HepG2 (cell line): ENCODE measurements around the gene GYPC. TPM values are rescaled to one million over a fixed set of nuclear protein-coding genes. Genes with fewer than 3 reads are reported as not detected.

Source experiments
- ATAC-seq: fragments of 200-7000 bp; cut with Tn5 transposase; 3 replicates; pipeline ENCODE4 v1.9.1; 2020; ENCODE audit warnings: mild to moderate bottlenecking, moderate library complexity
- BruUV-seq: library from RNA; stranded (reverse); fragments of 400-500 nt; replicated peaks from 2 replicates; lab custom pipeline; 2021; lab: Mats Ljungman, UMichigan
- CTCF ChIA-PET: fragments of 300-600 bp; formaldehyde crosslinking; extraction: SDS; loops from one replicate; lab custom pipeline; 2021; ENCODE audit warnings: low total read pairs, inconsistent platforms, low intra/inter-chr PET ratio; lab: Yijun Ruan, JAX
- POLR2A ChIA-PET: fragments of 350-600 bp; sonication (Branson Sonifier 250); formaldehyde crosslinking; loops from one replicate; lab custom pipeline; 2020; ENCODE audit warnings: antibody characterized with exemption, inconsistent platforms; lab: Yijun Ruan, JAX
- DNase-seq: peaks from one replicate; pipeline ENCODE4 v3.0.0-alpha.2; 2015; ENCODE audit warnings: low spot score
- FAIRE-seq: peaks from 3 replicates; lab custom pipeline; 2011; peaks lifted over from hg19 to GRCh38; lab: Jason Lieb, UNC
- H2AFZ ChIP-seq: one replicate; pipeline ENCODE4 v1.6.1; 2011; ENCODE audit warnings: low read length, inconsistent platforms
- H3K27ac ChIP-seq: fragments of 300-600 bp; 3 replicates; pipeline ENCODE4 v1.8.0; 2011; ENCODE audit warnings: mixed run types, mild to moderate bottlenecking, mixed read lengths, low read length, inconsistent platforms; ENCODE audit not compliant: insufficient read depth; ENCODE audit errors: extremely low read length
- H3K27me3 ChIP-seq, 2 experiments: fragments of 200-600 bp in 1 of 2; 2 replicates in 1 of 2; 3 replicates in 1 of 2; pipeline versions ENCODE4 v1.6.0 to v1.8.0; 2011; ENCODE audit warnings: low read length in 2 of 2, mild to moderate bottlenecking in 2 of 2, moderate library complexity in 2 of 2, inconsistent platforms in 1 of 2; ENCODE audit not compliant: insufficient read depth in 2 of 2, control insufficient read depth in 1 of 2
- H3K36me3 ChIP-seq, 2 experiments: fragments of 200-600 bp in 1 of 2; replicated peaks in 1 of 2; 2 replicates in 1 of 2; 3 replicates in 1 of 2; pipeline versions ENCODE4 v1.5.1 to v1.8.0; 2011; ENCODE audit warnings: low read length in 2 of 2, inconsistent platforms in 1 of 2; ENCODE audit not compliant: insufficient read depth in 2 of 2, control insufficient read depth in 1 of 2
- H3K4me1 ChIP-seq: 2 replicates; pipeline ENCODE4 v1.5.1; 2012; ENCODE audit warnings: low read length, inconsistent platforms; ENCODE audit not compliant: insufficient read depth
- H3K4me2 ChIP-seq: 2 replicates; pipeline ENCODE4 v1.6.0; 2011; ENCODE audit warnings: low read depth, low read length, inconsistent platforms
- H3K4me3 ChIP-seq, 3 experiments: fragments of 200-600 bp in 1 of 3; sonication (generic), shearing (Covaris generic) in 1 of 3; replicated peaks in 1 of 3; 2 replicates each; pipeline ENCODE4 v1.5.1; 2011 to 2016; ENCODE audit warnings: low read length in 3 of 3, inconsistent platforms in 2 of 3, low read depth in 2 of 3, mild to moderate bottlenecking in 2 of 3, control low read depth in 1 of 3, mixed read lengths in 1 of 3; ENCODE audit not compliant: insufficient read depth in 1 of 3
- H3K79me2 ChIP-seq: one replicate; pipeline ENCODE4 v1.6.1; 2011; ENCODE audit warnings: low read length, inconsistent platforms; ENCODE audit not compliant: insufficient read depth
- H3K9ac ChIP-seq: 2 replicates; pipeline ENCODE4 v1.6.0; 2011; ENCODE audit warnings: mild to moderate bottlenecking, low read depth, low read length, inconsistent platforms; ENCODE audit not compliant: insufficient read depth
- H3K9me3 ChIP-seq: 2 replicates; pipeline ENCODE4 v1.5.1; 2012; ENCODE audit warnings: mild to moderate bottlenecking, low read length
- H4K20me1 ChIP-seq: 2 replicates; pipeline ENCODE4 v1.6.0; 2011; ENCODE audit warnings: inconsistent platforms, mild to moderate bottlenecking, low read length, moderate library complexity; ENCODE audit not compliant: insufficient read depth
- HNRNPUL1 ChIP-seq: fragments of 200-400 bp; formaldehyde crosslinking; IDR thresholded peaks from 2 replicates; pipeline ENCODE4 v1.6.1; 2017; ENCODE audit warnings: low read depth, mild to moderate bottlenecking, low read length, moderate library complexity
- HOXA7 ChIP-seq: sonication (generic); formaldehyde crosslinking; IDR thresholded peaks from 2 replicates; pipeline ENCODE4 v1.8.1; 2022; ENCODE audit warnings: mild to moderate bottlenecking, missing genetic modification reagents, moderate library complexity
- KDM2A ChIP-seq: sonication (generic); formaldehyde crosslinking; IDR thresholded peaks from 2 replicates; pipeline ENCODE4 v1.4.0; 2020; ENCODE audit warnings: low read depth, missing genetic modification reagents, borderline replicate concordance
- MZF1 ChIP-seq: sonication (generic); formaldehyde crosslinking; IDR thresholded peaks from 2 replicates; pipeline ENCODE4 v1.8.1; 2023; ENCODE audit warnings: mild to moderate bottlenecking, missing genetic modification reagents, borderline replicate concordance
- PHB2 ChIP-seq: fragments of 450-650 bp; IDR thresholded peaks from 2 replicates; pipeline ENCODE4 v1.6.1; 2018; ENCODE audit not compliant: partially characterized antibody
- RFX5 ChIP-seq: IDR thresholded peaks from 2 replicates; pipeline ENCODE4 v1.6.1; 2011; ENCODE audit warnings: low read depth, low read length, improper control_type of control experiment
- SP1 ChIP-seq, 2 experiments: fragments of 450-650 bp in 1 of 2; sonication (generic) in 1 of 2; formaldehyde crosslinking in 1 of 2; IDR thresholded peaks; 2 replicates each; pipeline versions ENCODE4 v1.4.0 to v1.6.1; 2016 to 2020; ENCODE audit warnings: missing genetic modification reagents in 1 of 2
- SRSF1 ChIP-seq: fragments of 200-400 bp; formaldehyde crosslinking; optimal IDR thresholded peaks from 2 replicates; pipeline ENCODE3; 2017; ENCODE audit warnings: mild to moderate bottlenecking, low read depth, low read length, moderate library complexity
- ZNF451 ChIP-seq: sonication (generic); formaldehyde crosslinking; IDR thresholded peaks from 2 replicates; pipeline ENCODE4 v1.5.0; 2020; ENCODE audit warnings: mild to moderate bottlenecking, missing genetic modification reagents
- ZNF883 ChIP-seq: sonication (generic); formaldehyde crosslinking; IDR thresholded peaks from 2 replicates; pipeline ENCODE4 v1.5.1; 2020; ENCODE audit warnings: mild to moderate bottlenecking, missing genetic modification reagents; ENCODE audit errors: not compliant biosample characterization
- ZSCAN22 ChIP-seq: sonication (generic); formaldehyde crosslinking; IDR thresholded peaks from 2 replicates; pipeline ENCODE4 v1.4.0; 2020; ENCODE audit warnings: mild to moderate bottlenecking, missing genetic modification reagents
- WGBS: methylation state at CpG from one replicate; pipeline ENCODE4 v1.1.6; 2017; ENCODE audit warnings: low lambda C conversion rate; 5-methylcytosine and 5-hydroxymethylcytosine counted together
- in situ Hi-C: cut with HindIII; loops from 2 replicates; pipeline ENCODE4 v1.10.0; 2017; ENCODE audit warnings: low pct_unique_long_range_greater_than_20kb; ENCODE audit not compliant: extremely low pct_ligation_motif_present
- intact Hi-C: fragments of 100-400 bp; cut with micrococcal nuclease; formaldehyde crosslinking; loops from one replicate; pipeline ENCODE4 v1.10.0; 2022; ENCODE audit not compliant: unreplicated experiment
- polyA plus RNA-seq, 8 experiments: library from polyadenylated mRNA; depleted of rRNA in 3 of 8; stranded (reverse) in 7 of 8; unstranded in 1 of 8; fragments of >200 nt; fragmentation: Illumina TruSeq in 4 of 8; extraction: Trizol in 4 of 8; gene quantifications; 2 replicates each; pipeline versions ENCODE4 v1.2.1 to v1.2.3, GENCODE V29; 2011 to 2016; ENCODE audit warnings: low read depth in 4 of 8, missing spikeins in 1 of 8, mixed read lengths in 1 of 8; ENCODE audit not compliant: insufficient read depth in 1 of 8
- total RNA-seq, 5 experiments: library from RNA; depleted of rRNA; stranded (reverse); fragments of >200 nt; fragmentation: Illumina TruSeq; extraction: Trizol; gene quantifications; 2 replicates each; pipeline ENCODE4 v1.2.3, GENCODE V29; 2016; ENCODE audit warnings: low read depth in 1 of 5
- TF ChIP-seq, protein P1 (sequence below): sonication (generic); formaldehyde crosslinking; conservative IDR thresholded peaks from 2 replicates; pipeline ENCODE4 v1.8.0; 2022; ENCODE audit warnings: mild to moderate bottlenecking, moderate library complexity, missing genetic modification reagents
- TF ChIP-seq, protein P2 (sequence below): sonication (generic); formaldehyde crosslinking; IDR thresholded peaks from 2 replicates; pipeline ENCODE4 v1.8.1; 2023; ENCODE audit warnings: mild to moderate bottlenecking, inconsistent platforms, moderate library complexity, missing genetic modification reagents, borderline replicate concordance
- TF ChIP-seq, protein P3 (sequence below), 2 experiments: sonication (generic) in 1 of 2; formaldehyde crosslinking in 1 of 2; IDR thresholded peaks; 2 replicates each; pipeline versions ENCODE4 v1.6.1 to v1.9.0; 2014 to 2022; ENCODE audit warnings: antibody characterized with exemption in 1 of 2, borderline replicate concordance in 1 of 2, inconsistent platforms in 1 of 2, low read depth in 1 of 2, missing genetic modification reagents in 1 of 2

The GYPC gene
- total and polyA plus RNA-seq, 2 of the 13 experiments (the other 11 are each of a cell fraction or from before 2014, with no cell fraction given) = not detected

DNA sequence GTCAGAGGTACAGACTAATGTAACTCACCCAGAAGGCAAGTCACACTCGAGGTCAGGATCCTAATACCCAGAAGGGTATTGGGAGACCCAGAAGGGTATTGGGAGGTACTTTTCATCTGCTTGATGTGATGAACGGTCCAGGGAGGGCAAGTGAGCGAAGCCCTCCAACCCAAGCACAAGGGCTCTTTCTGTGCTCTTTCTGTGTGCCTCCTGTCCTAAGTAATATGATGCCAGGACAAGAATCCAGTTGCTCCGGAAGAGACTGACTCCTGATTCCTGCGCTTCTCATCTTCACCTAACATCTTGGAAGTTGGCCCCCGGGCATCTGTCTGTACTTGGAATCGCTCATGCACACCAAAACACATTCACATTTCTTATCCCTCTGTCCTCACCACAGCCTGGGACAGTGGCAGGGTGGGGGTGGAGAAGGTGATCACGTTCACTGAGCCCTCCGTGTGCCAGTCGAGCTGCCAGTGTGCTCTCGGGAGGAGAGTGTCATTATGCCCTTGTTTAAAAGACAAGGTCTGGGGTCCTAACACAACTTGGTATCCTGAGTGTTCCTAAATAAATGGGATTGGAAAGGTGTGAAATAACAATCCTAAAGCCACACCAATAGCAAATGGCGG, 17.1 kb downstream of the GYPC start:
- ChIA-PET POLR2A (no interaction called here), CTCF (no interaction called here)
- Histone ChIP-seq H2AFZ (no peak overlapping the region), H3K9me3 (peaks cover 22% of the 10 kb centered on the region), H3K4me1 (no peaks in the 10 kb centered on the region), H3K9ac (no peak overlapping the region), H3K79me2 (no peaks in the 10 kb centered on the region), H4K20me1 (no peaks in the 10 kb centered on the region), H3K4me3 (no peak overlapping the region), H3K27me3 (peaks cover 5 to 29% of the 10 kb centered on the region in 2 experiments; a peak in 4 of 5 replicates), H3K27ac (no peak overlapping the region), H3K4me2 (no peak overlapping the region), H3K36me3 (no peaks in the 10 kb centered on the region)
- WGBS = 10% methylated on average over 12 of the region's 12 CpGs
- ATAC-seq (no peak), DNase-seq (no peak), FAIRE-seq (no peak)
- in situ Hi-C loops (no loop called here), intact Hi-C loops (no loop called here)
- no TSS peak for BruUV-seq
- TF ChIP-seq KDM2A (no peak), MZF1 (no peak), ZNF883 (CRISPR knock-in tag) (no peak), ZNF451 (CRISPR knock-in tag) (no peak), HNRNPUL1 (no peak), RFX5 (no peak), HOXA7 (no peak), SRSF1 (no peak), PHB2 (no peak), ZSCAN22 (CRISPR knock-in tag) (no peak), SP1 (IDR thresholded peaks at IDR 0.05) (no peak), SP1 (CRISPR knock-in tag; IDR thresholded peaks at IDR 0.05) (no peak)
- TF ChIP-seq, protein P1, sequence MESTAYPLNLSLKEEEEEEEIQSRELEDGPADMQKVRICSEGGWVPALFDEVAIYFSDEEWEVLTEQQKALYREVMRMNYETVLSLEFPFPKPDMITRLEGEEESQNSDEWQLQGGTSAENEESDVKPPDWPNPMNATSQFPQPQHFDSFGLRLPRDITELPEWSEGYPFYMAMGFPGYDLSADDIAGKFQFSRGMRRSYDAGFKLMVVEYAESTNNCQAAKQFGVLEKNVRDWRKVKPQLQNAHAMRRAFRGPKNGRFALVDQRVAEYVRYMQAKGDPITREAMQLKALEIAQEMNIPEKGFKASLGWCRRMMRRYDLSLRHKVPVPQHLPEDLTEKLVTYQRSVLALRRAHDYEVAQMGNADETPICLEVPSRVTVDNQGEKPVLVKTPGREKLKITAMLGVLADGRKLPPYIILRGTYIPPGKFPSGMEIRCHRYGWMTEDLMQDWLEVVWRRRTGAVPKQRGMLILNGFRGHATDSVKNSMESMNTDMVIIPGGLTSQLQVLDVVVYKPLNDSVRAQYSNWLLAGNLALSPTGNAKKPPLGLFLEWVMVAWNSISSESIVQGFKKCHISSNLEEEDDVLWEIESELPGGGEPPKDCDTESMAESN (CRISPR knock-in tag) = no peak
- TF ChIP-seq, protein P2, sequence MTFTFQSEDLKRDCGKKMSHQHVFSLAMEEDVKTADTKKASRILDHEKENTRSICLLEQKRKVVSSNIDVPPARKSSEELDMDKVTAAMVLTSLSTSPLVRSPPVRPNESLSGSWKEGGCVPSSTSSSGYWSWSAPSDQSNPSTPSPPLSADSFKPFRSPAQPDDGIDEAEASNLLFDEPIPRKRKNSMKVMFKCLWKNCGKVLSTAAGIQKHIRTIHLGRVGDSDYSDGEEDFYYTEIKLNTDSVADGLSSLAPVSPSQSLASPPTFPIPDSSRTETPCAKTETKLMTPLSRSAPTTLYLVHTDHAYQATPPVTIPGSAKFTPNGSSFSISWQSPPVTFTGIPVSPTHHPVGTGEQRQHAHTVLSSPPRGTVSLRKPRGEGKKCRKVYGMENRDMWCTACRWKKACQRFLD (CRISPR knock-in tag) = no peak
- TF ChIP-seq, protein P3, sequence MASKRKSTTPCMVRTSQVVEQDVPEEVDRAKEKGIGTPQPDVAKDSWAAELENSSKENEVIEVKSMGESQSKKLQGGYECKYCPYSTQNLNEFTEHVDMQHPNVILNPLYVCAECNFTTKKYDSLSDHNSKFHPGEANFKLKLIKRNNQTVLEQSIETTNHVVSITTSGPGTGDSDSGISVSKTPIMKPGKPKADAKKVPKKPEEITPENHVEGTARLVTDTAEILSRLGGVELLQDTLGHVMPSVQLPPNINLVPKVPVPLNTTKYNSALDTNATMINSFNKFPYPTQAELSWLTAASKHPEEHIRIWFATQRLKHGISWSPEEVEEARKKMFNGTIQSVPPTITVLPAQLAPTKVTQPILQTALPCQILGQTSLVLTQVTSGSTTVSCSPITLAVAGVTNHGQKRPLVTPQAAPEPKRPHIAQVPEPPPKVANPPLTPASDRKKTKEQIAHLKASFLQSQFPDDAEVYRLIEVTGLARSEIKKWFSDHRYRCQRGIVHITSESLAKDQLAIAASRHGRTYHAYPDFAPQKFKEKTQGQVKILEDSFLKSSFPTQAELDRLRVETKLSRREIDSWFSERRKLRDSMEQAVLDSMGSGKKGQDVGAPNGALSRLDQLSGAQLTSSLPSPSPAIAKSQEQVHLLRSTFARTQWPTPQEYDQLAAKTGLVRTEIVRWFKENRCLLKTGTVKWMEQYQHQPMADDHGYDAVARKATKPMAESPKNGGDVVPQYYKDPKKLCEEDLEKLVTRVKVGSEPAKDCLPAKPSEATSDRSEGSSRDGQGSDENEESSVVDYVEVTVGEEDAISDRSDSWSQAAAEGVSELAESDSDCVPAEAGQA (IDR thresholded peaks at IDR 0.05; ENCODE audit: low read depth) = no peak
- TF ChIP-seq, protein P3 (CRISPR knock-in tag; IDR thresholded peaks at IDR 0.05; ENCODE audit: borderline replicate concordance) = no peak
